Erythroblast (primary cell): ENCODE results near the gene PDGFD.

Experiments
- GATA1 ChIP-seq: IDR thresholded peaks from 2 replicates; pipeline ENCODE4 v1.6.1; 2011; ENCODE audit warnings: low read depth, mild to moderate bottlenecking, control low read depth, low read length, moderate library complexity
- POLR2A ChIP-seq: IDR thresholded peaks from 2 replicates; pipeline ENCODE4 v1.6.1; 2011; ENCODE audit warnings: mild to moderate bottlenecking, low read length

GRCh38 chr11:104206936-104207335 is 43.0 kb upstream of the PDGFD start:
- no peak for TF ChIP-seq POLR2A
- no peak for TF ChIP-seq GATA1
